H1 (cell line): Measurements from ENCODE around the gene ACTL8. TPM values are rescaled to one million over a fixed set of nuclear protein-coding genes. Genes with fewer than 3 reads are reported as not detected.

Experiments
- CTCF ChIA-PET: fragments of 300-600 bp; sonication (Branson Sonifier 250); formaldehyde crosslinking; loops from one replicate; lab custom pipeline; 2021; ENCODE audit not compliant: partially characterized antibody; lab: Charles Lee
- POLR2A ChIA-PET: fragments of 300-600 bp; sonication (Branson Sonifier 250); formaldehyde crosslinking; loops from one replicate; lab custom pipeline; 2021; ENCODE audit warnings: inconsistent platforms; ENCODE audit not compliant: partially characterized antibody; lab: Charles Lee
- DNase-seq, 2 experiments: peaks; one replicate each; pipeline versions ENCODE4 v3.0.0 to v3.0.0-alpha.2; 2010 to 2022; ENCODE audit warnings: low spot score in 2 of 2, low read depth in 1 of 2, mixed read lengths in 1 of 2
- FAIRE-seq: peaks from 2 replicates; lab custom pipeline; 2011; peaks lifted over from hg19 to GRCh38; lab: Jason Lieb, UNC
- H2AFZ ChIP-seq: 2 replicates; pipeline ENCODE4 v1.8.1; 2012; ENCODE audit warnings: low read length, inconsistent platforms
- H2AK5ac ChIP-seq: 2 replicates; pipeline ENCODE4 v1.6.1; 2013; ENCODE audit warnings: low read depth, low read length
- H2BK120ac ChIP-seq: replicated peaks from 2 replicates; pipeline ENCODE3; 2013; ENCODE audit warnings: low read depth, low read length, inconsistent platforms
- H2BK12ac ChIP-seq: 2 replicates; pipeline ENCODE4 v1.6.1; 2013; ENCODE audit warnings: low read depth, low read length
- H2BK15ac ChIP-seq: 2 replicates; pipeline ENCODE4 v1.6.1; 2013; ENCODE audit warnings: low read length
- H2BK20ac ChIP-seq: 2 replicates; pipeline ENCODE4 v1.6.1; 2013; ENCODE audit warnings: low read length
- H2BK5ac ChIP-seq: 2 replicates; pipeline ENCODE4 v1.6.1; 2013; ENCODE audit warnings: low read depth, low read length
- H3K14ac ChIP-seq: 2 replicates; pipeline ENCODE4 v1.6.1; 2013; ENCODE audit warnings: inconsistent platforms; ENCODE audit not compliant: insufficient read length
- H3K18ac ChIP-seq: 2 replicates; pipeline ENCODE4 v1.6.1; 2013; ENCODE audit warnings: low read length; ENCODE audit errors: extremely low read depth
- H3K23ac ChIP-seq: 2 replicates; pipeline ENCODE4 v1.6.1; 2013; ENCODE audit warnings: inconsistent platforms; ENCODE audit not compliant: insufficient read length
- H3K23me2 ChIP-seq: 2 replicates; pipeline ENCODE4 v1.6.1; 2013; ENCODE audit warnings: low read depth, low read length
- H3K27ac ChIP-seq: 2 replicates; pipeline ENCODE4 v1.6.1; 2011; ENCODE audit warnings: low read depth, low read length, inconsistent platforms
- H3K27me3 ChIP-seq, 4 experiments: replicated peaks in 1 of 4; 1 replicate in 1 of 4; 2 replicates in 3 of 4; pipeline versions ENCODE4 v1.6.1 to v1.8.1; 2011 to 2013; ENCODE audit warnings: low read length in 3 of 4, mild to moderate bottlenecking in 3 of 4, inconsistent platforms in 2 of 4, mixed read lengths in 2 of 4, moderate library complexity in 1 of 4; ENCODE audit not compliant: control insufficient read depth in 3 of 4, insufficient read depth in 3 of 4; ENCODE audit errors: extremely low read depth in 1 of 4
- H3K36me3 ChIP-seq, 4 experiments: 2 replicates each; pipeline versions ENCODE4 v1.6.1 to v1.8.1; 2011 to 2013; ENCODE audit warnings: mild to moderate bottlenecking in 4 of 4, low read length in 3 of 4, moderate library complexity in 2 of 4, control low read depth in 1 of 4, inconsistent platforms in 1 of 4; ENCODE audit not compliant: insufficient read depth in 4 of 4, control insufficient read depth in 2 of 4
- H3K4ac ChIP-seq: replicated peaks from 2 replicates; pipeline ENCODE3; 2013; ENCODE audit warnings: low read length, low read depth, mixed read lengths, inconsistent platforms; ENCODE audit not compliant: insufficient read length
- H3K4me1 ChIP-seq, 4 experiments: replicated peaks in 1 of 4; 1 replicate in 1 of 4; 2 replicates in 3 of 4; pipeline versions ENCODE4 v1.6.1 to v1.8.1; 2011 to 2013; ENCODE audit warnings: low read length in 3 of 4, inconsistent platforms in 2 of 4, mixed read lengths in 1 of 4; ENCODE audit not compliant: insufficient read depth in 4 of 4, control insufficient read depth in 3 of 4
- H3K4me2 ChIP-seq, 2 experiments: 2 replicates each; pipeline versions ENCODE4 v1.6.1 to v1.8.1; 2011 to 2013; ENCODE audit warnings: low read depth in 2 of 2, low read length in 2 of 2, control low read depth in 1 of 2, inconsistent platforms in 1 of 2, mild to moderate bottlenecking in 1 of 2; ENCODE audit not compliant: insufficient read depth in 1 of 2
- H3K4me3 ChIP-seq, 4 experiments: fragments of 200-600, 300-600 bp in 1 of 4; sonication (generic), shearing (Covaris generic), sonication (Bioruptor Twin) in 1 of 4; 2 replicates each; pipeline versions ENCODE4 v1.5.1 to v1.8.1; 2011 to 2016; ENCODE audit warnings: low read length in 4 of 4, low read depth in 3 of 4, control low read depth in 2 of 4, inconsistent platforms in 2 of 4, mild to moderate bottlenecking in 2 of 4, mixed read lengths in 1 of 4, moderate library complexity in 1 of 4; ENCODE audit not compliant: insufficient read depth in 2 of 4; ENCODE audit errors: extremely low read depth in 1 of 4
- H3K56ac ChIP-seq: replicated peaks from 2 replicates; pipeline ENCODE3; 2013; ENCODE audit warnings: low read depth, mild to moderate bottlenecking, mixed read lengths, low read length, inconsistent platforms; ENCODE audit not compliant: insufficient read length
- H3K79me1 ChIP-seq: 2 replicates; pipeline ENCODE4 v1.6.1; 2013; ENCODE audit warnings: low read depth, low read length, control low read depth
- H3K79me2 ChIP-seq, 2 experiments: 2 replicates each; pipeline versions ENCODE4 v1.6.1 to v1.8.1; 2012 to 2013; ENCODE audit warnings: low read length in 2 of 2, mild to moderate bottlenecking in 2 of 2, inconsistent platforms in 1 of 2; ENCODE audit not compliant: insufficient read depth in 2 of 2, control insufficient read depth in 1 of 2
- H3K9ac ChIP-seq, 4 experiments: replicated peaks in 1 of 4; 1 replicate in 1 of 4; 2 replicates in 3 of 4; pipeline versions ENCODE4 v1.6.1 to v1.8.1; 2011 to 2013; ENCODE audit warnings: low read depth in 3 of 4, low read length in 3 of 4, control low read depth in 2 of 4, mild to moderate bottlenecking in 2 of 4, moderate library complexity in 2 of 4, inconsistent platforms in 1 of 4; ENCODE audit errors: extremely low read depth in 1 of 4
- H3K9me3 ChIP-seq, 2 experiments: 2 replicates each; pipeline versions ENCODE4 v1.6.1 to v1.8.1; 2012 to 2013; ENCODE audit warnings: mild to moderate bottlenecking in 2 of 2, moderate library complexity in 2 of 2, control low read depth in 1 of 2, inconsistent platforms in 1 of 2, low read depth in 1 of 2, low read length in 1 of 2, mixed read lengths in 1 of 2; ENCODE audit not compliant: insufficient read depth in 2 of 2
- H4K20me1 ChIP-seq, 2 experiments: replicated peaks in 1 of 2; 2 replicates each; pipeline versions ENCODE3 to v1.8.1; 2011 to 2013; ENCODE audit warnings: inconsistent platforms in 2 of 2, low read length in 2 of 2, mild to moderate bottlenecking in 1 of 2; ENCODE audit not compliant: insufficient read depth in 2 of 2, control insufficient read depth in 1 of 2
- H4K5ac ChIP-seq: 2 replicates; pipeline ENCODE4 v1.6.1; 2013; ENCODE audit warnings: low read length, low read depth, mixed read lengths, inconsistent platforms; ENCODE audit not compliant: insufficient read length
- H4K8ac ChIP-seq: 2 replicates; pipeline ENCODE4 v1.8.0; 2013; ENCODE audit warnings: mild to moderate bottlenecking, moderate library complexity, low read length, inconsistent platforms; ENCODE audit not compliant: insufficient read depth; ENCODE audit errors: extremely low read depth
- H4K91ac ChIP-seq: replicated peaks from 2 replicates; pipeline ENCODE3; 2013; ENCODE audit warnings: low read length, mixed read lengths, inconsistent platforms; ENCODE audit not compliant: insufficient read length
- CBX8 ChIP-seq: fragments of 300-800, 300-1000 bp; sonication (generic); IDR thresholded peaks from 2 replicates; pipeline ENCODE4 v1.7.1; 2016; ENCODE audit warnings: low read depth, low read length, borderline replicate concordance
- CREB1 ChIP-seq: IDR thresholded peaks from 2 replicates; pipeline ENCODE4 v1.6.1; 2012; ENCODE audit warnings: inconsistent platforms
- E2F6 ChIP-seq: IDR thresholded peaks from 2 replicates; pipeline ENCODE4 v1.6.1; 2012; ENCODE audit warnings: inconsistent platforms
- GABPA ChIP-seq: IDR thresholded peaks from 2 replicates; pipeline ENCODE4 v1.6.1; 2011; ENCODE audit warnings: mild to moderate bottlenecking, low read length, moderate library complexity, borderline replicate concordance; ENCODE audit not compliant: insufficient read depth
- GTF2F1 ChIP-seq: IDR thresholded peaks from 2 replicates; pipeline ENCODE4 v1.6.1; 2012; ENCODE audit warnings: low read depth, low read length, improper control_type of control experiment, borderline replicate concordance
- HDAC2 ChIP-seq, 2 experiments: fragments of 300-600 bp in 1 of 2; sonication (generic) in 1 of 2; IDR thresholded peaks; 2 replicates each; pipeline ENCODE4 v1.6.1; 2011 to 2012; ENCODE audit warnings: low read depth in 2 of 2, low read length in 2 of 2, mild to moderate bottlenecking in 2 of 2, moderate library complexity in 2 of 2, borderline replicate concordance in 1 of 2, inconsistent platforms in 1 of 2
- KDM1A ChIP-seq: fragments of 200-600, 300-600 bp; sonication (generic); IDR thresholded peaks from 2 replicates; pipeline ENCODE4 v1.7.1; 2016; ENCODE audit warnings: mild to moderate bottlenecking, low read length, borderline replicate concordance
- NANOG ChIP-seq: IDR thresholded peaks from 2 replicates; pipeline ENCODE4 v1.6.1; 2011; ENCODE audit warnings: low read length, low read depth, mild to moderate bottlenecking, inconsistent platforms; ENCODE audit not compliant: insufficient read depth, poor library complexity, severe bottlenecking
- RNF2 ChIP-seq: fragments of 200-900, 300-1000 bp; sonication (generic); IDR thresholded peaks from 2 replicates; pipeline ENCODE4 v1.7.1; 2016; ENCODE audit warnings: borderline replicate concordance, low read depth, mild to moderate bottlenecking, antibody characterized with exemption, low read length; ENCODE audit not compliant: poor library complexity, severe bottlenecking; ENCODE audit errors: missing control alignments
- SP2 ChIP-seq: IDR thresholded peaks from 2 replicates; pipeline ENCODE4 v1.6.1; 2012; ENCODE audit warnings: mild to moderate bottlenecking, low read length, inconsistent platforms
- USF2 ChIP-seq: IDR thresholded peaks from 2 replicates; pipeline ENCODE4 v1.6.1; 2011; ENCODE audit warnings: low read length, improper control_type of control experiment
- WGBS, 2 experiments: shearing (Covaris generic) in 1 of 2; methylation state at CpG; one replicate each; pipeline versions ENCODE4 v1.1.6 to v1.1.7; 2013 to 2015; ENCODE audit warnings: low lambda C conversion rate in 2 of 2, mixed read lengths in 2 of 2, inconsistent platforms in 1 of 2, low coverage in 1 of 2, missing lambda C conversion rate in 1 of 2; ENCODE audit not compliant: insufficient replicate concordance in 2 of 2, insufficient coverage in 1 of 2, insufficient read length in 1 of 2; ENCODE audit errors: extremely low coverage in 1 of 2, missing lambda C conversion rate in 1 of 2; 5-methylcytosine and 5-hydroxymethylcytosine counted together
- polyA plus RNA-seq, 7 experiments: library from polyadenylated mRNA; depleted of rRNA in 3 of 7; stranded (reverse) in 5 of 7; unstranded in 2 of 7; fragments of >200 nt in 5 of 7; fragments of 200-250 nt in 2 of 7; gene quantifications; 1 replicate in 5 of 7; 2 replicates in 1 of 7; 4 replicates in 1 of 7; pipeline versions ENCODE4 v1.2.1 to v1.2.3, GENCODE V29; 2011 to 2013; ENCODE audit warnings: missing spikeins in 2 of 7, mixed read lengths in 2 of 7
- total RNA-seq: library from RNA; stranded (reverse); fragmentation: NEBNext Ultra II Directional; extraction: Animal tissue kit (Norgen Biotek cat#: 25700); gene quantifications from 2 replicates; pipeline ENCODE4 v1.2.1, GENCODE V29; 2021

ACTL8 gene
- total and polyA plus RNA-seq, 2 of the 8 experiments (the other 6 are each of a cell fraction or from before 2014, with no cell fraction given) = 0.33 to 0.47 TPM

DNA sequence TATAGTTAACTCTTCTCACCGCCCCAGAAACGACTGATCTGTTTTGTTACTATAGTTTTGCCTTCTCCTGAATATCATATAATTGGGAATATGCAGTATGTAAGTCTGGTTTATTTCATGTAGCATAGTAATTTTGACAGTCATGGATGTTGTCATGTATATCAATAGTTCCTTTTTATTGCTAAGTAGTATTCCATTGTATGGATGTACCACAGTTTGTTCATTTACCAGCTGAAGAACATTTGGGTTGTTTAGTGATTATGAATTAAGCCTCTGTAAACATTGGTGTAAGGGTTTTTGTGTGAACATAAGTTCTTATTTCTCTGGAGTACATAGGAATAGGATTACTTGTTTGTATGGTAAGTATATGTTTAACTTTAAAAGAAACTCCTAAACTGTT lies 55.5 kb downstream of the ACTL8 start:
- ChIA-PET POLR2A (no interaction called here), CTCF (interaction anchor here (0.7 kb wide), 1 partner anchor 318 kb away, joined by 3 read pairs; no protein-coding TSS in a partner anchor)
- Histone ChIP-seq H3K36me3 (no peaks in the 10 kb centered on the region), H3K79me2 (no peaks in the 10 kb centered on the region), H3K4me3 (no peak overlapping the region), H3K23ac (no peak overlapping the region), H2AK5ac (no peak overlapping the region), H2AFZ (no peak overlapping the region), H3K23me2 (no peaks in the 10 kb centered on the region), H2BK15ac (no peak overlapping the region), H2BK120ac (no peak overlapping the region), H3K9me3 (peaks cover 3 to 6% of the 10 kb centered on the region in 2 experiments; a peak in 1 of 4 replicates), H3K79me1 (no peaks in the 10 kb centered on the region), H4K20me1 (no peaks in the 10 kb centered on the region), H3K56ac (no peak overlapping the region), H4K91ac (no peak overlapping the region), H3K4ac (no peak overlapping the region), H2BK5ac (no peak overlapping the region), H4K5ac (no peak overlapping the region), H3K9ac (no peak overlapping the region), H3K14ac (no peak overlapping the region), H3K4me1 (no peaks in the 10 kb centered on the region), H3K27ac (no peak overlapping the region), H4K8ac (no peak overlapping the region), H3K27me3 (no peaks in the 10 kb centered on the region), H3K18ac (no peak overlapping the region), H2BK12ac (no peak overlapping the region), H3K4me2 (no peak overlapping the region), H2BK20ac (no peak overlapping the region)
- DNase-seq (no peak), FAIRE-seq (no peak)
- 85% methylated on average over 2 of the region's 2 CpGs; no CpG with 5 or more reads in 1 of the 2 experiments for WGBS, 2 experiments
- TF ChIP-seq RNF2 = no peak
- no peak for TF ChIP-seq HDAC2 (IDR thresholded peaks at IDR 0.05; ENCODE audit: borderline replicate concordance in 1 of 2, low read depth in 2 of 2, low read length in 2 of 2)
- no peak for TF ChIP-seq GTF2F1
- TF ChIP-seq SP2 = no peak
- TF ChIP-seq E2F6 = no peak
- no peak for TF ChIP-seq GABPA
- no peak for TF ChIP-seq USF2
- TF ChIP-seq CBX8 = no peak
- no peak for TF ChIP-seq CREB1
- TF ChIP-seq KDM1A = no peak
- TF ChIP-seq NANOG = no peak
